ENCODE results near the gene NT5DC2.
"Not testable (repeated sequence)": the region's sequence is repeated elsewhere in the genome, so short reads cannot be mapped to it uniquely, and the experiment has no call there.

NT5DC2 gene

GRCh38 chr3:52537165-52537620, 3.5 kb upstream of the NT5DC2 start:
- no peak for DNase-seq

- DNase-seq = peak; percentile 90
These were observed 2.9 kb upstream of the NT5DC2 start, which contains the start of gene UQCC5 for GRCh38 chr3:52536369-52537164. UQCC5 (plus strand) TSS chr3:52536605; CDS start chr3:52536756, 151 bp downstream.

GRCh38 chr3:52536112-52536368, 2.4 kb upstream of the NT5DC2 start:
- DNase-seq = no peak

GRCh38 chr3:52535411-52536111, 1.9 kb upstream of the NT5DC2 start:
- DNase-seq = no peak

DNA sequence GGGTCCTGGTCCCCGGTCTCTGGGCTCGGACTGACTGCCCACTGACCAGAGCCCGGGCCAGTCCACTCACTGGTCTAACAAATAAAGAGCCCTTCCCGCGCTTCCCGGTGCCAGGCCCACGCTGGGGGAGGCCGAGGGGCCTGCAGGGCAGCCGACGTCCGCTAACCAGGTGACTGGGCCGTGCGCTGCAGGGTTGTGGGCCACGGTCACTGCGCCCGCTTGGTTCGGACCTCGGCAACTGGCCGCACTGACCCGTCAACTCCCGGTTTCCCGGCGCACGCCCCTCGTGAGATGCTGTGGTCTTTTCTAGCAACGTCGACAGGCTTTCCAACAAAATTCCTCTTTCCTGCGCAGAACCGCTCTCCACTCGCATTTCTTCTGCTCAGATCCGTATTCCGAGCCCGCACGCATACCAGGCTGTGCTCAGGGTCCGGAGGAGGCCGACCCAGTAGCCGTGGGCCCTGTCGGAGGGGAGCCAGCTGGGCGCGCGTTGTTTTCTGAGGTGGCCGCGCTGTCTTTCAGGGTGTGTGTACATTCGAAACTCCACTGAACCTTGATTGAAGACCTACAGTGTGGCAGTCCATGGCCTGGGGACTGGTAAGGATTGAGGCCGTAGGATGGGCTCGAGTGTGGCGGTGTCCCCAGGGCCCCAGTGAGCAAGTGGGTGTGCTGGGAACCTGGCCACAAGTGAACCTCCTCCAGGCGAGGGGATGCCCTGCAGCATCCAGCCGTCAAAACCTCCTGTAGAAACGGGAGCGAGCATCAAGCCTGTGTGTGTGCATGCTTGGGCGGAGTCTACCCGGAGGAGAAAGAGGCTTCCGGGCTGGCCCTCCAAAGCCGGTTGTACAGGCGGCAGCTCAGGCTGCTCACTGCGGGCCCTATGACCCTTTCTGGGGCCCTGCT, 875 bp upstream of the NT5DC2 start:
- DNase-seq = peak; percentile 12

- DNase-seq = no peak
These were observed 627 bp downstream of the NT5DC2 start for GRCh38 chr3:52532838-52533622.

GRCh38 chr3:52532517-52532837, 1.2 kb downstream of the NT5DC2 start:
- no peak for DNase-seq

DNA sequence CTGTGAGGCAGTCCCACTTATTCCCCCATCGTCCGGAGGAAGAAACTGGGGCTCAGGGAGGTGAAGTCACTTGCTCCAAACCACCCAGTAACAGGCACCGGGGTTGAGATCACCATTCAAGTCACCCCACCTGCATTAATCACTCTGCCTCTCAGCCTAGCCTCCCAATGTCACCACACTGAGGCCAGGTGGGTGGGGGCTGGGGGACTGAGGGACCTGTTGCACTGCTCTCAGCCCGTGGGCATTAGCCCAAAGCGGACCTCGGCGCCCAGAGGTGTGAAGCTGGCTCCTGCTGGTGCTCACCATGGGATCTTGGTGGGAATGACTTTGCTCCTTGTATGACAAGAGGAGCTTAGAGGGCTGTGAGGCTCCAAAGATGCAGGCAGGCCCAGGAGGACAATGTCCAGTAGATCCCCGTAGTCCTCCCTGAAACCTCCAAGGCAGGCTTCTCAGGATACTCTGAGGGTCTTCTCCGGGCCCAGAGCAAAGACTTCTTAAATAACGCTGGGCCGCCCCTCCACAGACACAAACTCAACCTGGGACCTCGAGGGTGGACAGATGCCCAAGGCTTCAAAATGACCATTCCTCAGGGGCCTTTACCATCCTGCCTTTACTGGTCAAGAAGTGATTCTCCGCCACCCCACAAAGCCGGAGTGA, 1.7 kb downstream of the NT5DC2 start:
- no peak for DNase-seq

- DNase-seq = no peak
These were observed 2.5 kb downstream of the NT5DC2 start for GRCh38 chr3:52530918-52531826.

DNA sequence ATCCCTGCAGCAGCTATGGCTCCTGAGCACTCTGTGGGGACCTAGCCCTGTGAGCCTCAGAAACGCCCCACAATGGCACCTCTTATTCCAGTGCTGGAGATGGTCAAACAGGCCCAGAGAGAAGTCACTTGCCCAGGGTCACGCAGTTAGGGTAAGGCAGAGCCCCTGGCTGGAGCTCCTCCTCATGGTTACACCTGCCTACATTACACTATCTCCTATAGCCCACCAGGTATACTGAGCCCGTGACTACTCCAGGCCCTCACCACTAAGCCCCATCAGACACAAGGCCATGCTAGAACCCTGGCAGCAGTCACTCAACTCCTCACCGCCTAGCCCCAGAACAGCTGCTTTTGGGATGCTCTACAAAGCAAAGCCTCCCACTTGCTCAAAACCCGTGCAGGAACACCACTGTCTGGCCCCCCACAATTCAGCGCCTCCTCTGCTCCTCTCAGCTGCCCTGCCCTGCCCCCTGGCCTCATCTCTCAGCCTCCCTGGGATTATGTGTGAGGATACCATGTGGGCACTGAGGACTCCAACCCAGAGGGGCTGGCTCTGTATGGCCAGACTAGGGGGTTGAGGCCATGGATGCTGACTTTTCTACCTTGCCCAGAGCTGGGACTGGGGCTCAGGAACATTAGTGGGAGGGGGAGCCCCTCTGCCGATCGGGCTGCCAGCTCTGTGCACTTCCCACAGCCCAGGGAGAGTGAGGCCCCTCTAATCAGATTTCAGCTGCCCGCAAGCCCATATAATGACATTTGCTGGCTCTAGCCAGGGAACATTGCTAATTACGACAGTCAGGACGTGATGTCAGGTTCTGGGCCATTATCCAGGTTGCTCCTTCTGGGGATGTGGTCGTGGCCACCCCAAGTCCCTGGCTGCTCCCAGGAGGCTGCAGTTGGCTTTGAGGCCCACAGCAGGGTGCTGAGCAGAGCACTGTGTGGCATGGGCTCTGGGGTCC, 4.0 kb downstream of the NT5DC2 start:
- no peak for DNase-seq

DNA sequence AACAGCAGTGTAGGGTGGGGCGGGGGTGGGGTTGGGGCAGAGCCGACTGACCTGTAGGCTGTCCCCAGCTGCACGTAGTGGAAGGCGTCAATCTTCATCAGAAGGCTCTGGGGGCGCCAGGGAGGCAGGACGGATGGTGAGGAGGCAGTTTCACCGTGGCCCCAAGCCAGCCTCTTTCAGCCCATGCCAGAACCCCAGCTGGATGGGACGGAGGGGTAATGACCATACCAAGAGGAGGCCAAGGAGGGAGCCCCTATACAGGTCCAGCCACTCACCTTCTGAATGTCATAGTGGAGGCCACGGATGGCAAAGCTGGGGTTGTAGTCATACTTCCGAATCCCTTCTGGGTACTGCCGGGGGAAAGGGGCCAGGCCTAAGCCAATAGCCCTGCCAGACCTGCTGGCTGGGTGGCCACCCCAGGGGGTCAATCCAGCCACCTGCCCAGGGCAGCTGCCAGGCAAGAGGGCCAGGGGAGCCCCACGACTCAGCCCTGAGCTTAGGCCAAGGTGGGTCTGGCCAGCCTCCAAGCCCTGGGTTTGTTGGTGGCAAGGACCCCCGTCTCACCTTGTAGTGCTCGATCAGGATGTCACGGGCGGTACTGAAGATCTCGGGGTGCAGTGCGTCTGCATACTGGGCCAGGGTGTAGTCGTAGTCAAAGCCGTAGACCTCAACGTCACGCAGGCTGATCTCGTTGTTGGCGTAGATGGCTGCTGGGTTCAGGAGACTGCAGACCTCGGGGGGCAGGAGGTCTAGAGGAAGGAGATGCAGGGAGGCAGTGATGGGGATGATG, 4.9 kb downstream of the NT5DC2 start:
- no peak for DNase-seq

- DNase-seq = no peak
These were observed 5.7 kb downstream of the NT5DC2 start for GRCh38 chr3:52527732-52528585.

DNA sequence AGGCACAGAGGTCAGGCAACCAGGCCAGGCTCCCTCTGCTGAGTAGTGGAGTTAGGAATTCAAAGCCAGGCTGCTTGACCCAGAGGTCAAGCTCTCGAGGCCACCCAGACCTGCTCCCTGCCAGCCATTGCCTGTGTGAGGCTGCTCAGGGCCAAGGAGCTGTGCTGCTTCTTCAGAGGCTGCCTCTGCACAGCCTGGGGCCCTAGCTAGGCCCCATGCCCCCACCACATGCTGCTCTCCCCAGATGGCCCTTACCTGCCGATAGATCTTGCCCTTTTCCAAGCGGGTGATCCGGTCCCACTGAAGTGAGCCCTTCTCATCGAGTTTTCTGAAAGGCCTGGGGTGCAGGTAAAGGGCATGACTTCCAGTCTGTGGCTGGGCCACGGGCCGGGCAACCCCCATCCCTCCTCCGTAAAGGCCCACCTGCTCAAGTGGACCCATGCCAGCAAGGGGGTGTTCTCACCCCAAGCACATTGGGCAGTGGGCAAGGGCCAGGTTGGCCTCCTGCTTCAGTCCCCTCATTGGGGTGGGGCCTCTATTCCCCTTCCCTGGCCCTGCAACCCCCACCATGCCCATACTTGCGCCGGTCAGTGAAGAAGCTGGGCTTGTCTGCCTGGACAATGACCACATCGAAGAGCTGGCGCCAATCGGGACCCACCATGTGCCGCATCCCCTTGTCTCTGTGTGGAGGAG, 6.5 kb downstream of the NT5DC2 start:
- DNase-seq = no peak

- not testable (repeated sequence) for DNase-seq
These were observed 7.0 kb downstream of the NT5DC2 start for GRCh38 chr3:52526671-52527038.

DNA sequence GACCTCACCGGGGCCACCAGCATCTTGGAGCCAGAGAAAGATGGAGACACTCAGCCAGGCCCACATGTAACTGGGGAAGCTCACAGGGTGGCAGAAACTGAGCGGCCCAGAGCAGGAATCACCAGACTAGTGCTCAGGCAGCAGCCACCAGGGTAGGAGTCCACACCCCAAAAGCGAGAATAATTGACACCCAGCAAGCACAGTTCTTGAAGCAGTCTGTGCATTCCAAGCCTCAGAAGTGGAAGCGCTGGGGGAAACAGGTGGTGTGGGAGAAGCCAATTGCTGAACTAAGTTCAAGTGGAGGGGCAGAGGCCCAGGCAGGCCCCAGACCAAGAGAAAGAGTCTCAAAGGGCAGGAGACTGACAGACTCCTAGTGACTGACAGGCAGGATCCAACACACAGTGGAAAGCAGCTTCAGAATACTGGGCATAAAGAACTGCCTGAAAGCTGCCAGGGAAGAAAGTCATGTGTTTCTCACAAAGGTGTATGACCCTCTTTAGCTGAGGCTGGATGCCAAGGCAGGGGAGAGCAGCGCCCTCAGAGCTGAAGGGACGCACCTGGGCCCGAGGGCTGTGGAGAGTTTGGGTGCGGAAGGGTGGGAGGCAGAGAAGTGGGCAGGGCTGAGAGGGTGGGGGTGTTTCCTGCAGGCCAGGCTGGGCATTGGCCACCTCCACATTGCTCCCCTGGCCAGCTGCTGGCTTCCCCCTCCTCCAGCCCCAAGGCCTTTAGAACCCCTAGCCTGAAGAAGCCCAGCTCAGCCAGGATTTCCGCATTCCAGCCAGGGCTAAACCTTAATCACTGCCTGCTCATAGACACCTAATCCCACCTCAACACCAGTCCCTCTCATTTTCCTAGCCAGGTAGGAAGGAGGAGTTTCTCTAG, 7.7 kb downstream of the NT5DC2 start:
- no peak for DNase-seq
